Mesenchymal stem cell (in vitro differentiated cells and primary cell): Measurements from ENCODE around the gene ALK.

Experiments used
- DNase-seq: peaks from one replicate; pipeline ENCODE4 v3.0.0-alpha.2; 2013
- H2AFZ ChIP-seq: one replicate; pipeline ENCODE4 v1.6.1; 2013; ENCODE audit warnings: low read depth, mild to moderate bottlenecking, control low read depth, inconsistent platforms, low read length, moderate library complexity
- H2AK5ac ChIP-seq: 2 replicates; pipeline ENCODE4 v1.6.1; 2013; ENCODE audit warnings: low read length, moderate library complexity, mild to moderate bottlenecking, inconsistent platforms; ENCODE audit not compliant: severe bottlenecking
- H2BK120ac ChIP-seq: one replicate; pipeline ENCODE4 v1.6.1; 2013; ENCODE audit warnings: low read depth, mild to moderate bottlenecking, inconsistent platforms, low read length, moderate library complexity
- H2BK12ac ChIP-seq, 2 experiments: one replicate each; pipeline ENCODE4 v1.6.1; 2013; ENCODE audit warnings: inconsistent platforms in 2 of 2, low read length in 2 of 2, mild to moderate bottlenecking in 2 of 2, moderate library complexity in 2 of 2, control low read depth in 1 of 2
- H2BK15ac ChIP-seq: one replicate; pipeline ENCODE4 v1.6.1; 2013; ENCODE audit warnings: mild to moderate bottlenecking, low read depth, inconsistent platforms; ENCODE audit not compliant: poor library complexity, severe bottlenecking
- H2BK5ac ChIP-seq: 2 replicates; pipeline ENCODE4 v1.6.1; 2013; ENCODE audit warnings: low read depth, mild to moderate bottlenecking, low read length, control low read depth, inconsistent platforms; ENCODE audit not compliant: poor library complexity, severe bottlenecking
- H3K14ac ChIP-seq, 2 experiments: one replicate each; pipeline ENCODE4 v1.6.1; 2013; ENCODE audit warnings: inconsistent platforms in 2 of 2, low read length in 2 of 2, control low read depth in 1 of 2, mild to moderate bottlenecking in 1 of 2, moderate library complexity in 1 of 2
- H3K18ac ChIP-seq, 2 experiments: one replicate each; pipeline ENCODE4 v1.6.1; 2013; ENCODE audit warnings: inconsistent platforms in 2 of 2, low read length in 2 of 2, control low read depth in 1 of 2, low read depth in 1 of 2, mild to moderate bottlenecking in 1 of 2
- H3K23ac ChIP-seq, 2 experiments: one replicate each; pipeline ENCODE4 v1.6.1; 2013; ENCODE audit warnings: inconsistent platforms in 2 of 2, low read length in 2 of 2, mild to moderate bottlenecking in 2 of 2, moderate library complexity in 2 of 2, control low read depth in 1 of 2
- H3K27ac ChIP-seq: 2 replicates; pipeline ENCODE4 v1.5.1; 2013; ENCODE audit warnings: mild to moderate bottlenecking, moderate library complexity, low read length, control low read depth, inconsistent platforms; ENCODE audit not compliant: poor library complexity, severe bottlenecking
- H3K27me3 ChIP-seq, 2 experiments: 2 replicates each; pipeline versions ENCODE4 v1.6.1 to v1.7.0; 2013; ENCODE audit warnings: low read length in 2 of 2, mild to moderate bottlenecking in 2 of 2, moderate library complexity in 2 of 2, control low read depth in 1 of 2, inconsistent platforms in 1 of 2; ENCODE audit not compliant: control insufficient read depth in 1 of 2, insufficient read depth in 1 of 2
- H3K36me3 ChIP-seq, 2 experiments: 2 replicates each; pipeline versions ENCODE4 v1.6.1 to v1.7.0; 2013; ENCODE audit warnings: low read length in 2 of 2, control low read depth in 1 of 2, inconsistent platforms in 1 of 2, low read depth in 1 of 2, mild to moderate bottlenecking in 1 of 2; ENCODE audit not compliant: insufficient read depth in 2 of 2, control insufficient read depth in 1 of 2
- H3K4ac ChIP-seq, 2 experiments: one replicate each; pipeline ENCODE4 v1.6.1; 2013; ENCODE audit warnings: inconsistent platforms in 2 of 2, low read length in 2 of 2, mild to moderate bottlenecking in 2 of 2, moderate library complexity in 2 of 2, control low read depth in 1 of 2, low read depth in 1 of 2
- H3K4me1 ChIP-seq: 2 replicates; pipeline ENCODE4 v1.6.1; 2013; ENCODE audit warnings: low read depth, low read length, control low read depth; ENCODE audit not compliant: control insufficient read depth, insufficient read depth
- H3K4me2 ChIP-seq: 2 replicates; pipeline ENCODE4 v1.6.1; 2013; ENCODE audit warnings: low read length, mild to moderate bottlenecking, inconsistent platforms; ENCODE audit not compliant: poor library complexity, severe bottlenecking
- H3K4me3 ChIP-seq, 2 experiments: 2 replicates each; pipeline versions ENCODE4 v1.5.1 to v1.7.0; 2013; ENCODE audit warnings: low read length in 2 of 2, mild to moderate bottlenecking in 2 of 2, control low read depth in 1 of 2, low read depth in 1 of 2; ENCODE audit not compliant: insufficient read depth in 1 of 2
- H3K79me1 ChIP-seq: replicated peaks from 2 replicates; pipeline ENCODE4 v1.6.1; 2013; ENCODE audit warnings: mild to moderate bottlenecking, control low read depth, low read length, inconsistent platforms; ENCODE audit not compliant: poor library complexity, severe bottlenecking
- H3K9ac ChIP-seq: 2 replicates; pipeline ENCODE4 v1.7.0; 2013; ENCODE audit warnings: mild to moderate bottlenecking, low read length, moderate library complexity
- H3K9me3 ChIP-seq: 2 replicates; pipeline ENCODE4 v1.7.0; 2013; ENCODE audit warnings: mild to moderate bottlenecking, low read length; ENCODE audit not compliant: control insufficient read depth
- H4K8ac ChIP-seq: one replicate; pipeline ENCODE4 v1.6.1; 2013; ENCODE audit warnings: inconsistent platforms, mild to moderate bottlenecking, low read length, moderate library complexity
- H4K91ac ChIP-seq: one replicate; pipeline ENCODE4 v1.6.1; 2013; ENCODE audit warnings: mild to moderate bottlenecking, low read length, inconsistent platforms
- WGBS: methylation state at CpG from one replicate; pipeline ENCODE4 v1.1.7; 2013; ENCODE audit warnings: mixed read lengths; 5-methylcytosine and 5-hydroxymethylcytosine counted together

ALK gene

GRCh38 chr2:29186817-29187216 is 734.6 kb downstream of the ALK start:
- no peak overlapping the region for H2BK5ac ChIP-seq
- peaks cover 1% of the 10 kb centered on the region for H3K79me1 ChIP-seq
- no peaks in the 10 kb centered on the region for H3K4me1 ChIP-seq
- peaks cover 9 to 69% of the 10 kb centered on the region in 2 experiments for H3K36me3 ChIP-seq
- no peak overlapping the region for H4K91ac ChIP-seq
- H3K27me3 ChIP-seq: no peaks in the 10 kb centered on the region
- no peak overlapping the region for H2BK15ac ChIP-seq
- H3K27ac ChIP-seq: no peak overlapping the region
- no peak overlapping the region for H3K18ac ChIP-seq
- H3K9ac ChIP-seq: no peak overlapping the region
- no peak overlapping the region for H3K14ac ChIP-seq
- H4K8ac ChIP-seq: no peak overlapping the region
- no peak overlapping the region for H3K4me3 ChIP-seq
- no peak overlapping the region for H3K4me2 ChIP-seq
- no peak overlapping the region for H2AFZ ChIP-seq
- no peak overlapping the region for H3K4ac ChIP-seq
- WGBS: no CpG with 5 or more reads among the region's 1 CpG
- no peak overlapping the region for H2BK12ac ChIP-seq
- H2AK5ac ChIP-seq: no peak overlapping the region
- peaks cover 2% of the 10 kb centered on the region for H3K9me3 ChIP-seq
- H2BK120ac ChIP-seq: no peak overlapping the region
- no peak for DNase-seq
- H3K23ac ChIP-seq: no peak overlapping the region

DNA sequence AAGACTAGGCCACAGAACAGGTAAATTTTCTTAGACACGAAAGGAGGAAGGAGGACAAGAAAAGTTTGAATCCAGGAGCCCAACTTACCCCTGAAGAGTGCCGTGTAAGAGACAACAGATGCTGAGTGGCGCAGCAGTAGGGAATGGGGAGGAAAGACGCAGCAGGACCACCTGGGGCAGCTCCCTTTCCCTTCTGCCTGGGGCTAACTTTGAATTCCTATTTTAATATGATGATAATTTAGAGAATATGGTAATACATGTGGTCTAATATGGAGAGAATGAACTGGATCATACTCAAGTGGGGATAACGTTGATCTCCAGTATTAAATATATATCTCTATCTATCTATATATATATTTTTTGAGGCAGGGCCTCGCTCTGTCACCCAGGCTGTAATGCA is 736.9 kb downstream of the ALK start:
- 97% methylated on average over 4 of the region's 6 CpGs for WGBS
- Histone ChIP-seq H3K4me3 (no peak overlapping the region), H3K18ac (no peak overlapping the region)

DNA sequence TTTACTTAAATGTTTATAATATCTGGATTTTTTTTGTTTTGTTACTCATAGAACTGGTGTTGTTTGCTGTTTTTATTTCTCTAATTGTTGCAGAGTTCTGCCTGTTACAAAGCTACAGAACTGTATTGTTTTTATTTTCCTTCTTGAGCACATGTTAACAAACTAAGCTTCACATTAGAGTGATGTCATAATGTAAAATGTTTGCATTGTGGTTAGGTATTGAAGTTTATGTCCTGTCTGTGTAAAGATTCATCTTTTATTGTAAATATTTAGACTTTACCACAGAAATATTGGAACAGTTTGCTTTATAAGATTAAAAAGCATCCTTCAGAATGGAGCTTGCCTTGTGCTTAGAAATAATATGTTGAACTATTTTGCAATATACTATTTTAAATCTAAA is 738.5 kb downstream of the ALK start:
- Histone ChIP-seq H3K4ac (no peak overlapping the region), H4K91ac (no peak overlapping the region), H3K14ac (no peak overlapping the region), H4K8ac (no peak overlapping the region), H3K4me2 (no peak overlapping the region), H3K9ac (no peak overlapping the region), H3K79me1 (peaks cover 4% of the 10 kb centered on the region), H2BK12ac (no peak overlapping the region), H3K9me3 (peaks cover 2% of the 10 kb centered on the region), H3K27ac (no peak overlapping the region), H3K36me3 (peaks cover 13 to 75% of the 10 kb centered on the region in 2 experiments), H3K4me3 (no peak overlapping the region), H3K18ac (no peak overlapping the region), H3K27me3 (no peaks in the 10 kb centered on the region), H2BK120ac (no peak overlapping the region), H2BK15ac (no peak overlapping the region), H2AFZ (no peak overlapping the region), H2BK5ac (no peak overlapping the region), H3K23ac (no peak overlapping the region), H3K4me1 (peaks cover 2% of the 10 kb centered on the region), H2AK5ac (no peak overlapping the region)
- peak; percentile 13 for DNase-seq

More for the DNA sequence above, 736.9 kb downstream of the ALK start:
- H2BK120ac ChIP-seq: no peak overlapping the region
- no peak overlapping the region for H3K4me2 ChIP-seq
- DNase-seq: no peak
- H4K8ac ChIP-seq: no peak overlapping the region
- no peak overlapping the region for H3K9ac ChIP-seq
- H3K27me3 ChIP-seq: no peaks in the 10 kb centered on the region
- H3K14ac ChIP-seq: no peak overlapping the region
- H3K79me1 ChIP-seq: peaks cover 4% of the 10 kb centered on the region
- no peak overlapping the region for H2AK5ac ChIP-seq
- no peak overlapping the region for H2BK15ac ChIP-seq
- peaks cover 2% of the 10 kb centered on the region for H3K4me1 ChIP-seq
- no peak overlapping the region for H3K23ac ChIP-seq
- H3K4ac ChIP-seq: no peak overlapping the region
- peaks cover 2% of the 10 kb centered on the region for H3K9me3 ChIP-seq
- no peak overlapping the region for H4K91ac ChIP-seq
- H2BK5ac ChIP-seq: no peak overlapping the region
- peaks cover 13 to 71% of the 10 kb centered on the region in 2 experiments for H3K36me3 ChIP-seq
- H2AFZ ChIP-seq: no peak overlapping the region
- H3K27ac ChIP-seq: no peak overlapping the region
- peak overlapping the region in 1 of 2 experiments; percentile 44 for H2BK12ac ChIP-seq

DNA sequence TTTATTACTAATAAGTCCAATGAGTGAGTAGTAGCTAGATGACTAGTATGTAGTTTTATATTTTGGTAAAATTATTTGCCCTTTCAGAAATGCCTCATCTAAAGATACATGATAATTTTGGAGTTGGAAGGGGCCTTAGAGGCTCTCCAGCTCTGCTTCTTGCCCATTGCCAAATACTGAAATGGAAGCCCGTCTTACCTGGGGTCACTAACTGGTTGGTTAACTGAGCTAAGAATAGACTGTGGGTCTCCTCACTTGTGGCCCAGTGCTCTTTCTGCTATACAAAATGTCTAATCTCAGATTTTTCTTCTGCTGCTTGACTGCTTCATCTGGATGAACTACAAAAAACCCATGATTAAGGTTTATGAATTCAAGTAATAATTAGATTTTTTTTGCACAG is 739.1 kb downstream of the ALK start:
- Histone ChIP-seq H3K4me3 (no peak overlapping the region), H2AFZ (no peak overlapping the region), H3K4me1 (peaks cover 2% of the 10 kb centered on the region), H4K91ac (no peak overlapping the region), H3K14ac (no peak overlapping the region), H2AK5ac (no peak overlapping the region), H3K18ac (no peak overlapping the region), H3K9me3 (peaks cover 2% of the 10 kb centered on the region), H2BK5ac (no peak overlapping the region), H4K8ac (no peak overlapping the region), H3K4ac (no peak overlapping the region), H2BK120ac (no peak overlapping the region), H3K4me2 (no peak overlapping the region), H3K9ac (no peak overlapping the region), H3K79me1 (peaks cover 4% of the 10 kb centered on the region), H3K27ac (no peak overlapping the region), H3K36me3 (peaks cover 10 to 74% of the 10 kb centered on the region in 2 experiments), H3K27me3 (no peaks in the 10 kb centered on the region), H3K23ac (no peak overlapping the region), H2BK12ac (no peak overlapping the region), H2BK15ac (no peak overlapping the region)
- DNase-seq: no peak
- WGBS: 100% methylated on average over 1 of the region's 1 CpG
